ENCODE results near the gene CREB5. TPM values are rescaled to one million over a fixed set of nuclear protein-coding genes. Genes with fewer than 3 reads are reported as not detected.

Gene CREB5
- total RNA-seq, 1 experiment from 2014 or later: 19.2 TPM

DNA sequence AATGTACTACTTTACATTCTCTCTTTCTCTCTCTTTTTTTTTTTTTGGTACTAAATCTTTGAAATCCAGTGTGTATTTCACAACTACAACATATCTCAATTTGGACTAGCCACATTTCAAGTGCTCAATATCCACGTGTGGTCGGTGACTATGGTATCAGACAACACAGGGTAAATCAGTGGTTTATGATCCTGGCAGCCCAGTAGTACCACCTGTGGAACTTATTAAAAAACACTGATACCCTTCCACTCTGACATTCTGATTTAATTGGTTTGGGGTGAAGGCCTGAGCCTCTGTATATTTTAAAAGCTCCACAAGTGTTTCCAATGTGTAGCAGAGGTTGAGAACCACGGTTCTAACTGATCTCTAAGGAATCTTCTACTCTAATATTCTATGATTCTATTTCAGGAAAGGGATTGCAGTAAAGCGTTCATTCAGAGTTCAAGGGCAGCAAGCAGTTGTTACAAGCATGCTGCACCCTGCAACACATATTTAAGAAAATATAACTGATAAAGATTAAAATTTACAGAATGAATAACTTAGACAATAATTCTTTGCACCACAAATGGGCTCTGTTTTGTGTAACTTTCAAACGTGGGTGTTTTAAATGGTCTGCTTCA, 5.1 kb downstream of the CREB5 start:
- Mint-ChIP-seq H3K27me3 (ENCODE audit: unreplicated experiment) (no peaks in the 10 kb centered on the region), H3K27ac (ENCODE audit: unreplicated experiment) (no peak overlapping the region), H3K4me1 (ENCODE audit: low read depth, unreplicated experiment) (no peaks in the 10 kb centered on the region), H3K4me3 (ENCODE audit: low read depth, unreplicated experiment) (no peak overlapping the region), H3K36me3 (ENCODE audit: insufficient read depth, unreplicated experiment) (no peaks in the 10 kb centered on the region), H3K9me3 (ENCODE audit: low read depth, unreplicated experiment) (no peaks in the 10 kb centered on the region)
- no TSS peak for BruUV-seq (replicated peaks)
- TF ChIP-seq, protein P1, sequence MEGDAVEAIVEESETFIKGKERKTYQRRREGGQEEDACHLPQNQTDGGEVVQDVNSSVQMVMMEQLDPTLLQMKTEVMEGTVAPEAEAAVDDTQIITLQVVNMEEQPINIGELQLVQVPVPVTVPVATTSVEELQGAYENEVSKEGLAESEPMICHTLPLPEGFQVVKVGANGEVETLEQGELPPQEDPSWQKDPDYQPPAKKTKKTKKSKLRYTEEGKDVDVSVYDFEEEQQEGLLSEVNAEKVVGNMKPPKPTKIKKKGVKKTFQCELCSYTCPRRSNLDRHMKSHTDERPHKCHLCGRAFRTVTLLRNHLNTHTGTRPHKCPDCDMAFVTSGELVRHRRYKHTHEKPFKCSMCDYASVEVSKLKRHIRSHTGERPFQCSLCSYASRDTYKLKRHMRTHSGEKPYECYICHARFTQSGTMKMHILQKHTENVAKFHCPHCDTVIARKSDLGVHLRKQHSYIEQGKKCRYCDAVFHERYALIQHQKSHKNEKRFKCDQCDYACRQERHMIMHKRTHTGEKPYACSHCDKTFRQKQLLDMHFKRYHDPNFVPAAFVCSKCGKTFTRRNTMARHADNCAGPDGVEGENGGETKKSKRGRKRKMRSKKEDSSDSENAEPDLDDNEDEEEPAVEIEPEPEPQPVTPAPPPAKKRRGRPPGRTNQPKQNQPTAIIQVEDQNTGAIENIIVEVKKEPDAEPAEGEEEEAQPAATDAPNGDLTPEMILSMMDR (IDR thresholded peaks at IDR 0.05; ENCODE audit: unreplicated experiment): no peak
- intact Hi-C loops (cut with micrococcal nuclease; ENCODE audit: unreplicated experiment): no loop called here
- CTCF ChIA-PET: no interaction called here
- no peak for DNase-seq

DNA sequence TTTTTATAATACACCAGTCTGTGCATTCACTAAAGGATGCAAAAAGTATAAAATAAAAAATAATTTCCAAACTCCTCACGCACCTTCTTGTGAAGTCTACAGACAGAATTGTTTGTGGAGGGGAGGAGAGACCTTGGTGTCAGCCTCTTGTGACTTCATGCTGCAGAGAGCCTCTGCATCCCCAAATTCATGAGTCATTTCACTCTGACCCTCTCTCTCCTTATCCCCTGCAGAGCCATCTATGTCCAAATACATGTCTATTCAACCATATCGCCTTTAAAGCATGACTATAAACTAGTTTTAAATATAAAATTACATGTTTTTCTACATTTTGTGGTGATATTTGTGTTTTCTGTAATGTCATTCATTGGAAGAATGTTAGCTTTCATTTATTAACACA, 6.0 kb downstream of the CREB5 start:
- no peaks in the 10 kb centered on the region for H3K27me3 Mint-ChIP-seq (ENCODE audit: unreplicated experiment)
- H3K27ac Mint-ChIP-seq (ENCODE audit: unreplicated experiment): no peak overlapping the region
- CTCF ChIA-PET: no interaction called here
- intact Hi-C loops (cut with micrococcal nuclease; ENCODE audit: unreplicated experiment): no loop called here
- TF ChIP-seq, protein P1 (IDR thresholded peaks at IDR 0.05; ENCODE audit: unreplicated experiment): no peak
- DNase-seq: no peak
- no peak overlapping the region for H3K4me3 Mint-ChIP-seq (ENCODE audit: low read depth, unreplicated experiment)
- no TSS peak for BruUV-seq (replicated peaks)
- no peaks in the 10 kb centered on the region for H3K4me1 Mint-ChIP-seq (ENCODE audit: low read depth, unreplicated experiment)
- H3K9me3 Mint-ChIP-seq (ENCODE audit: low read depth, unreplicated experiment): no peaks in the 10 kb centered on the region
- no peaks in the 10 kb centered on the region for H3K36me3 Mint-ChIP-seq (ENCODE audit: insufficient read depth, unreplicated experiment)

DNA sequence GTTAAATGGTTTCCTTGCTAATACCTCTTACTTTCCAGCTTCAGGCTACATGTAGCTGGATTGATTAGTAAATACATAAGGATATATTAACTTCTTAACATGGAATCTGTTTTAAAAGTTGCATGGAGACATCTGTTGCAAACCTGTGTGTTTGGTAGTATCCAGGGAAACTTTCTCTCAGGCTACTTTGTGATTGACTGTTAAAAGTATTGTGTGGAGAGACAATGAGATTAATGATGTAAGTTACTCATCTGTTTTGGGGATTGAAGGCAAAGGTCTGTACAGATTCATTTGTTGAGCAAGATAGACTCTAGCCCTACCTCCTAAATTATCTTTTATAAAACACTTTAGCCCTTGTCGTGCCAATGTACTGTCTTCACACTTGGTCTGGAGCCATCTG, 6.6 kb downstream of the CREB5 start:
- TF ChIP-seq, protein P1 (IDR thresholded peaks at IDR 0.05; ENCODE audit: unreplicated experiment): no peak
- H3K4me1 Mint-ChIP-seq (ENCODE audit: low read depth, unreplicated experiment): no peaks in the 10 kb centered on the region

DNA sequence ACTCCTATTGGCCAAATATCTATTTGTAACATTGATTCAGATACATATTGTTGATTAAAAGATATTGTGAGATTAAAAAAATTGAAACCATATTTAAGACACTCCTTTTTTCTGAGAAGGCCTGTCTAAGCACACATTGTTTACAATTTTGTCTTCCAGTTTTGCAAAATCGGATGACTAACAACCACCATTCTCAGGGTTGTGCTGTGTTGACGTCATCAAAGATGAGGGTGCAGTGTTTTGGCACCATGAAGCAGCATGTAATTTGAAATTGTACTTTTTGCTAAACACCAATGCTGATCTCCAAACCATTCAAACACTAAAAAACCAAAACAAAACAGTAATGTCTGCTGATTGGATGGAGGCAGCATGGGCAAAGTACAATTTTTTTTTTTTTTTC, 7.4 kb downstream of the CREB5 start:
- BruUV-seq (replicated peaks): no TSS peak
- TF ChIP-seq, protein P1 (IDR thresholded peaks at IDR 0.05; ENCODE audit: unreplicated experiment): no peak
- Mint-ChIP-seq H3K4me3 (ENCODE audit: low read depth, unreplicated experiment) (no peak overlapping the region), H3K9me3 (ENCODE audit: low read depth, unreplicated experiment) (no peaks in the 10 kb centered on the region), H3K27me3 (ENCODE audit: unreplicated experiment) (no peaks in the 10 kb centered on the region), H3K4me1 (ENCODE audit: low read depth, unreplicated experiment) (no peaks in the 10 kb centered on the region), H3K27ac (ENCODE audit: unreplicated experiment) (no peak overlapping the region), H3K36me3 (ENCODE audit: insufficient read depth, unreplicated experiment) (no peaks in the 10 kb centered on the region)
- no peak for DNase-seq
- intact Hi-C loops (cut with micrococcal nuclease; ENCODE audit: unreplicated experiment): no loop called here
- CTCF ChIA-PET: no interaction called here

More for the DNA sequence above, 6.6 kb downstream of the CREB5 start:
- intact Hi-C loops (cut with micrococcal nuclease; ENCODE audit: unreplicated experiment): no loop called here
- Mint-ChIP-seq H3K9me3 (ENCODE audit: low read depth, unreplicated experiment) (no peaks in the 10 kb centered on the region), H3K27ac (ENCODE audit: unreplicated experiment) (no peak overlapping the region), H3K36me3 (ENCODE audit: insufficient read depth, unreplicated experiment) (no peaks in the 10 kb centered on the region), H3K4me3 (ENCODE audit: low read depth, unreplicated experiment) (no peak overlapping the region), H3K27me3 (ENCODE audit: unreplicated experiment) (no peaks in the 10 kb centered on the region)
- DNase-seq: no peak
- BruUV-seq (replicated peaks): no TSS peak
- CTCF ChIA-PET: no interaction called here

All from Calu3 (cell line).